Endothelial cell of umbilical vein (primary cell): Measurements from ENCODE around the gene TGM6. TPM values are rescaled to one million over a fixed set of nuclear protein-coding genes. Genes with fewer than 3 reads are reported as not detected.

Experiments
- BruUV-seq: library from RNA; stranded (reverse); fragments of 400-500 nt; replicated peaks from 2 replicates; lab custom pipeline; 2021; lab: Mats Ljungman, UMichigan
- CTCF ChIA-PET: fragments of 300-600, 350-600 bp; sonication (Branson Sonifier 250); formaldehyde crosslinking; loops from one replicate; lab custom pipeline; 2021; ENCODE audit warnings: antibody characterized with exemption, inconsistent platforms; lab: Charles Lee
- POLR2A ChIA-PET: fragments of 300-600, 350-600 bp; sonication (Branson Sonifier 250); formaldehyde crosslinking; loops from one replicate; lab custom pipeline; 2021; ENCODE audit warnings: antibody characterized with exemption, inconsistent platforms; lab: Charles Lee
- DNase-seq: peaks from one replicate; pipeline ENCODE4 v3.0.0-alpha.2; 2011; ENCODE audit warnings: low read depth, low spot score
- FAIRE-seq: peaks from 2 replicates; lab custom pipeline; 2011; peaks lifted over from hg19 to GRCh38; lab: Jason Lieb, UNC
- H2AFZ ChIP-seq: 2 replicates; pipeline ENCODE4 v1.6.0; 2012; ENCODE audit warnings: low read depth, low read length, control low read depth, inconsistent platforms
- H3K27ac ChIP-seq: 2 replicates; pipeline ENCODE4 v1.5.1; 2011; ENCODE audit warnings: low read depth, mild to moderate bottlenecking, control low read depth, low read length, moderate library complexity; ENCODE audit not compliant: insufficient read depth
- H3K27me3 ChIP-seq, 2 experiments: 2 replicates each; pipeline versions ENCODE4 v1.6.0 to v1.6.1; 2011; ENCODE audit warnings: low read length in 2 of 2, mixed read lengths in 1 of 2; ENCODE audit not compliant: control insufficient read depth in 2 of 2, insufficient read depth in 2 of 2
- H3K36me3 ChIP-seq, 2 experiments: 2 replicates in 1 of 2; 3 replicates in 1 of 2; pipeline ENCODE4 v1.5.1; 2011; ENCODE audit warnings: low read length in 2 of 2, mild to moderate bottlenecking in 1 of 2, moderate library complexity in 1 of 2; ENCODE audit not compliant: control insufficient read depth in 2 of 2, insufficient read depth in 2 of 2; ENCODE audit errors: extremely low read depth in 1 of 2
- H3K4me1 ChIP-seq: 3 replicates; pipeline ENCODE4 v1.5.1; 2011; ENCODE audit warnings: mild to moderate bottlenecking, low read length; ENCODE audit not compliant: control insufficient read depth, insufficient read depth; ENCODE audit errors: extremely low read depth
- H3K4me2 ChIP-seq: 2 replicates; pipeline ENCODE4 v1.6.1; 2011; ENCODE audit warnings: low read length, control low read depth, mixed read lengths; ENCODE audit not compliant: insufficient read depth
- H3K4me3 ChIP-seq, 3 experiments: fragments of 200-600 bp in 1 of 3; sonication (generic), shearing (Covaris generic) in 1 of 3; replicated peaks in 1 of 3; 2 replicates each; pipeline ENCODE4 v1.5.1; 2011 to 2016; ENCODE audit warnings: control low read depth in 3 of 3, low read length in 3 of 3, mild to moderate bottlenecking in 2 of 3, inconsistent platforms in 1 of 3, low read depth in 1 of 3, moderate library complexity in 1 of 3; ENCODE audit not compliant: insufficient read depth in 1 of 3
- H3K79me2 ChIP-seq: 2 replicates; pipeline ENCODE4 v1.6.0; 2012; ENCODE audit warnings: low read length, inconsistent platforms; ENCODE audit not compliant: control insufficient read depth, insufficient read depth
- H3K9ac ChIP-seq: replicated peaks from 2 replicates; pipeline ENCODE3; 2011; ENCODE audit warnings: low read length, control low read depth; ENCODE audit not compliant: insufficient read depth; ENCODE audit errors: extremely low read depth
- H3K9me1 ChIP-seq: replicated peaks from 3 replicates; pipeline ENCODE4 v1.6.0; 2011; ENCODE audit warnings: mild to moderate bottlenecking, low read length; ENCODE audit not compliant: control insufficient read depth, insufficient read depth; ENCODE audit errors: extremely low read depth
- H3K9me3 ChIP-seq: replicated peaks from 2 replicates; pipeline ENCODE4 v1.5.1; 2012; ENCODE audit warnings: low read length, inconsistent platforms; ENCODE audit not compliant: control insufficient read depth, insufficient read depth
- H4K20me1 ChIP-seq: replicated peaks from 2 replicates; pipeline ENCODE3; 2011; ENCODE audit warnings: mild to moderate bottlenecking, low read length; ENCODE audit not compliant: control insufficient read depth, insufficient read depth; ENCODE audit errors: extremely low read depth
- CTCF ChIP-seq, 2 donors: IDR thresholded peaks; 1 replicate in 1 of 2; 2 replicates in 1 of 2; pipeline ENCODE4 v1.5.1; 2011; ENCODE audit warnings: low read length in 2 of 2, mild to moderate bottlenecking in 2 of 2, moderate library complexity in 2 of 2, control low read depth in 1 of 2, inconsistent platforms in 1 of 2, low read depth in 1 of 2; ENCODE audit not compliant: insufficient read depth in 1 of 2; ENCODE audit errors: extremely low read depth in 1 of 2
- POLR2AphosphoS5 ChIP-seq: IDR thresholded peaks from 2 replicates; pipeline ENCODE4 v1.6.1; 2012; ENCODE audit warnings: low read depth, mild to moderate bottlenecking, control low read depth, low read length, moderate library complexity; ENCODE audit not compliant: insufficient read depth
- dilution Hi-C: fragments of 300-500 bp; cut with MboI; formaldehyde crosslinking; loops from one replicate; pipeline ENCODE4 v1.15.0; 2019; ENCODE audit warnings: low sequenced_read_pairs; ENCODE audit not compliant: extremely low pct_ligation_motif_present
- intact Hi-C: fragments of 100-400 bp; cut with micrococcal nuclease; formaldehyde crosslinking; loops from one replicate; pipeline ENCODE4 v1.10.0; 2022
- polyA plus RNA-seq, 4 experiments: library from polyadenylated mRNA; depleted of rRNA in 3 of 4; stranded (reverse) in 3 of 4; unstranded in 1 of 4; fragments of >200 nt; gene quantifications; 2 replicates each; pipeline versions ENCODE4 v1.2.1 to v1.2.3, GENCODE V29; 2011 to 2012; ENCODE audit warnings: missing spikeins in 1 of 4
- total RNA-seq: library from RNA; stranded (reverse); gene quantifications from 2 replicates; pipeline ENCODE4 v1.2.3, GENCODE V29; 2021

Gene TGM6
- total and polyA plus RNA-seq, 2 donors (not counting 3 experiments of a cell fraction or from before 2014, with no cell fraction given), result not detected

- Histone ChIP-seq H3K27ac (peak overlapping the region; percentile 86), H4K20me1 (peaks cover 7% of the 10 kb centered on the region), H3K4me1 (peaks cover 17% of the 10 kb centered on the region), H3K4me2 (peak overlapping the region; percentile 89), H3K9me1 (no peaks in the 10 kb centered on the region), H2AFZ (no peak overlapping the region), H3K9ac (peak overlapping the region; percentile 96), H3K9me3 (no peaks in the 10 kb centered on the region), H3K79me2 (peaks cover 50% of the 10 kb centered on the region), H3K27me3 (no peaks in the 10 kb centered on the region), H3K4me3 (peak overlapping the region; percentile 87 to 98 (median 91)), H3K36me3 (peaks cover 16 to 23% of the 10 kb centered on the region in 2 experiments)
- dilution Hi-C loops (no loop called here), intact Hi-C loops (loop anchor here (1.0 kb wide), 3 partner anchors 38 to 182 kb away; partner anchors contain the start of genes NOP56 and ZNF343)
- CTCF ChIA-PET, result interaction anchor here (0.7 to 2.0 kb wide), 6 partner anchors 13 to 262 kb away, joined by 3 to 16 read pairs (median 5); no protein-coding TSS in a partner anchor
- TF ChIP-seq CTCF (IDR thresholded peaks at IDR 0.05; ENCODE audit: extremely low read depth in 1 of 2, insufficient read depth in 1 of 2, low read depth in 1 of 2, low read length in 2 of 2) (no peak), POLR2AphosphoS5 (peak; percentile 32)
- DNase-seq, result peak; percentile 60
- no TSS peak for BruUV-seq
- POLR2A ChIA-PET, result interaction anchor here (0.5 to 1.7 kb wide), 5 partner anchors 52 to 1133 kb away, joined by 4 to 5 read pairs (median 4); partner anchors contain the start of gene NOP56
- FAIRE-seq, result peak; percentile 67
These were observed 89.3 kb downstream of the TGM6 start for GRCh38 chr20:2469991-2470422.
